ENCODE results near the gene FGF5.
"Not testable (repeated sequence)": the region's sequence is repeated elsewhere in the genome, so short reads cannot be mapped to it uniquely, and the experiment has no call there.

The FGF5 gene, protein sequence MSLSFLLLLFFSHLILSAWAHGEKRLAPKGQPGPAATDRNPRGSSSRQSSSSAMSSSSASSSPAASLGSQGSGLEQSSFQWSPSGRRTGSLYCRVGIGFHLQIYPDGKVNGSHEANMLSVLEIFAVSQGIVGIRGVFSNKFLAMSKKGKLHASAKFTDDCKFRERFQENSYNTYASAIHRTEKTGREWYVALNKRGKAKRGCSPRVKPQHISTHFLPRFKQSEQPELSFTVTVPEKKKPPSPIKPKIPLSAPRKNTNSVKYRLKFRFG

GRCh38 chr4:80266253-80266901, at the start of gene FGF5:
Gene FGF5, plus strand, starts transcription at chr4:80266664. Its CDS starts 161 bp downstream, at chr4:80266825.
- peak in 1 of 2 donors; percentile 14 for DNase-seq (ENCODE audit: extremely low read depth in 1 of 2, low read depth in 1 of 2)

- DNase-seq (ENCODE audit: extremely low read depth in 1 of 2, low read depth in 1 of 2) = no peak
Measured at GRCh38 chr4:80219301-80220025, 47.0 kb upstream of the FGF5 start.

- no peak for DNase-seq (ENCODE audit: extremely low read depth in 1 of 2, low read depth in 1 of 2)
Measured at GRCh38 chr4:80220711-80221110, 45.8 kb upstream of the FGF5 start.

- DNase-seq (ENCODE audit: extremely low read depth in 1 of 2, low read depth in 1 of 2) = no peak
Measured at GRCh38 chr4:80221161-80221560, 45.3 kb upstream of the FGF5 start.

- no peak for DNase-seq (ENCODE audit: extremely low read depth in 1 of 2, low read depth in 1 of 2)
Measured at GRCh38 chr4:80225595-80225994, 40.9 kb upstream of the FGF5 start.

DNA sequence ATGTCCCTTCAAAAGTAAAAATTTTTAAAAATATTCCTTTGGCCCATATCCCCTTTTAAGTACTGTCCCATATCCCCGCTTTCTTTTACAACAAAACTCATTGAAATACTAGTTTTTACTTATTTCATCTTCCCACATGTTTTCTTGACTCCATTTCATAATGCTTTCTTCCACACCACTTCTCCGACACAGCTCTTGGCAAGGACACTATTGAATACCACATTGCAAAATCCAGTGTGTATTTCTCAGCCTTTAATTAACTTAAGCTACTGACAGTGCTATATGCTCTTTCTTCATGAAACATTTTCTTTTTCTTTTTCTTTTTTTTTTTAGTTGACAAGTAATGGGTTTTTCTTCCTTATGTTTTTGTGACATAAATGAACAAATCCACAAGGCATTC, 40.4 kb upstream of the FGF5 start:
- DNase-seq (ENCODE audit: extremely low read depth in 1 of 2, low read depth in 1 of 2) = no peak

- no peak for DNase-seq (ENCODE audit: extremely low read depth in 1 of 2, low read depth in 1 of 2)
Measured at GRCh38 chr4:80228460-80228859, 38.0 kb upstream of the FGF5 start.

DNA sequence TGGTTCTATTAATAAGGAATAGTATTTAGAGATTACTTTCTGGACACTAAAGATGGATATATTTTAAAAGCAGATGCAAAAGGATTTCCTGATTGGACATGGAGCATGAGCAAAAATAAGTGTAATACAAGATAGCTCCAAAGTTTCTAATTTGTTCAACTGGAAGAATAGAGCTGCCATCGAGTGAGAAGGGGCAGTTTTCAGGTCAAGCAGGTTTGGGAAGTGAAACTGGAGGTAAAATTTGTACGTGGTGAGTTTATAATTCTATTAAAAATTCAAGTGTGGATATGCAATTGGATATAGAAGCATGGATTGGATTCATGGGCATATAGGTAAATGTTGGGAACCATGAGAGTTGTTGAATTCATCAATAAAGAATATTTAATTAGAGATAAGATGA, 37.3 kb upstream of the FGF5 start:
- no peak for DNase-seq (ENCODE audit: extremely low read depth in 1 of 2, low read depth in 1 of 2)

- DNase-seq (ENCODE audit: extremely low read depth in 1 of 2, low read depth in 1 of 2) = no peak
Measured at GRCh38 chr4:80229590-80229989, 36.9 kb upstream of the FGF5 start.

GRCh38 chr4:80231180-80231579, 35.3 kb upstream of the FGF5 start:
- DNase-seq (ENCODE audit: extremely low read depth in 1 of 2, low read depth in 1 of 2) = no peak

DNA sequence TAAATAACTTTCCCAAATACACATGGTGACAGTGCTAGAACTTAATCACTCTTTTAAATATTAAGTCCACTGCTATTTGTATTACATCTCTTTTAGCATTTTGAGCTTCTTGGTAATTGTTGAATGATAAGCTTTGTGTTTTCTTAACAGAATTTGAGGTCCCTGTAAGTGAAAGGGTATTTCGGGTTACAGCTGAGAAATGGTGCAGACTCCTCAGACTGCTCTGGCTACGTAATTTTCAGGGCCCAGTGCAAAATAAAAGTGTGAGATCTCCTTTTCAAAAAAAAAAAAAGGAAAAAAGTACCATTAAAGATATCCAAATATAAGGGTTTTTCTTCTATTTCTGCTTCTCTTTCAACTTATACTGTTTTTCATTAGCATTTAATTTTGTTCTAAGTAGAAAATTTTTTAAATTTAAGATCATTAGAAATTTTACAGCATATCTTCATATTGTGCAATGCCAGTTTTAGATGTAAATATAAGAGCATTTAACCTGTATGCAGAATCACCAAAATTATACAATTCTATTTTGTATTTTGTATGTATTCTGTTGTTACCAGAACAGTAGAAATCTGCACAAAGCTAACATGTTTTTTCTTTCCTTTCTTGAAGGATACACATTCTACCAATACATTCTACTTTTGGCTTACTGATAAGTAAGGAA, 33.6 kb upstream of the FGF5 start:
- no peak for DNase-seq (ENCODE audit: extremely low read depth in 1 of 2, low read depth in 1 of 2)

- DNase-seq (ENCODE audit: extremely low read depth in 1 of 2, low read depth in 1 of 2) = no peak
Measured at GRCh38 chr4:80233390-80233789, 33.1 kb upstream of the FGF5 start.

DNA sequence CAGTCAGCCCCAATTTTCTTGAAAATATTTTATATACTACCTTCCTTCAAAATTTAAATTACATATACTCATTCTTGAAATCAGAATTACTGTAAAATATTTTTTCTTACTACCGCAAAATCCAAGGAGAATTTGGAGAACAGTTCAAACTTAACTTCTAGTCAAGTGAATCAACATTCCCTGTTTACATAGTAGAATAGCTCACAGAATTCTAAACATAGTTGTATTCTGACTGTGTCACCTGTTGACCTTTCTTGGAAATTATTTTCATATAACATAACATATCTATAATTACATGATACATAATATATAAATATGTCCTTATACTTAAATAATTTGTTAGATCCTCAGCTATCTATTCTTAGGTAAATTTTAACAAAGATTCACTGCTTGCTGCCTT, 31.0 kb upstream of the FGF5 start:
- DNase-seq (ENCODE audit: extremely low read depth in 1 of 2, low read depth in 1 of 2) = no peak

GRCh38 chr4:80237992-80238391, 28.5 kb upstream of the FGF5 start:
- DNase-seq (ENCODE audit: extremely low read depth in 1 of 2, low read depth in 1 of 2) = no peak

DNA sequence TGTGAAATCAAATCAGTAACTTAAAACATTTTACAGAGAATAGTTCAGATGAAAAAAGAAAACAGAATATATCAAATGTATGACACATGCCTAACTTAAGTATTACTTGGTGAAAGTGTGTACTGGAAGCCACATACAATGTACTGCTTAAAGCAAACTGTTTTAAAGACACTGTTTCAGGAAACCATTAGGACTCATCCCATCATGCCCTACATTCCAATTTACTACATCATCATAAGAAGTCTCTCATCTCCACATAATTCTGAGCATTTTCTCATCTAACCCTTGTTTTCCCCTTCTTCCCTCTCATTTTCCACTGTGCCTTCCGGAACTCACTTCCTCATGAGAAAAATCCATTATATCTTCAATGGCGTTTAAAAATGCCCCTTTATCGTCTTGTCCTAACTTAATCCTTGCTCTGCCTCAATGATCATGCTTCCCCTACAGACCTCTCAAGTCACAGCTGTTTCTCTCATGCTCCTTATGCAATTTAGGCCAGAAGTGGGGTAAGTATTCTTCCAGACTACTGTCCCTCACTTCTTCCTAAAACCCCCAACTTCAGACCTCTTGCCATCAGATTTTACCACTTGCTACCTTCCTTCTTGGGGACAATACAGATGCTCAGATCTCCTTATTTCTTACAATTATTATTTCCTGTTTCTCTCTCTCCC, 26.8 kb upstream of the FGF5 start:
- DNase-seq (ENCODE audit: extremely low read depth in 1 of 2, low read depth in 1 of 2) = no peak

DNA sequence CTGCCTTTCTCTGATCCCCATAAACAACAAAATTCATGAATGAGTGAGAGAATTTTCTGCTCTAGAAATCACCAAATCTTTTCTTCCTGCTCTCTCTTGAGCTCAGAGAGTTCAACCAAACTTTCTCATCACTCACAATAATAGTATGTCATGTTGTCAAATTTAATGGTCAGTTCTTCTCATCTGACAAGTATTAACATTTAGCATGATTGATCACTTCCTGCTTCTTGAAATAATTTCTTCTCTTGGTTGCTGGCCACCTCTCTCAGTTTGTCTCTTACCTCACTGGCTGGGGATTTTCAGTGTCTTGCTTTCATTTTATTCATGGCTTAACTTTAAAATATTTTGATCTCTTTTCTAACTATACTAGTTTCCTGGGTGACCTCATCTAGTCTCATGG, 25.5 kb upstream of the FGF5 start:
- no peak for DNase-seq (ENCODE audit: extremely low read depth in 1 of 2, low read depth in 1 of 2)

- DNase-seq (ENCODE audit: extremely low read depth in 1 of 2, low read depth in 1 of 2) = no peak
Measured at GRCh38 chr4:80243274-80244018, 23.0 kb upstream of the FGF5 start.

GRCh38 chr4:80247484-80247883, 19.0 kb upstream of the FGF5 start:
- not testable (repeated sequence) for DNase-seq (ENCODE audit: extremely low read depth in 1 of 2, low read depth in 1 of 2)

DNA sequence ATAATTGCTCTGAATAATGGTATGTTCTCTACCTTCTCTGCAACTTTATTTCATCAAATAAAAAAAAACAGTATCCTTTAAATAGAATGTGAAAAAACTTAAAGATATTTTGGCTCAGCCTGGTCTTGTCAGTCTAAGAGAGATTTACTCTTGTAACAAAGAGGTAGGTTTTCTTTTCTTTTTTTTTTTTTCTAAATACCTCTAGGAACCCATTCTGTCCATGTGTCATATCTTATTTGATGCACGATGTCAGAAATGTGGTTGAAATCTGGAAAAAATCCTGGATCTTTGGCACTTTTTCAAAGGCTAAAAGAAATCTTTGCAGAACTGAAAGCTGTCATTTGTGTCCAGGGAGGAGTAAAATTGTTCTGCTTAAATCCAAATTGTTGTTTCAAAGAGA, 17.3 kb upstream of the FGF5 start:
- DNase-seq (ENCODE audit: extremely low read depth in 1 of 2, low read depth in 1 of 2) = no peak

GRCh38 chr4:80252427-80252826, 14.0 kb upstream of the FGF5 start:
- DNase-seq (ENCODE audit: extremely low read depth in 1 of 2, low read depth in 1 of 2) = no peak

All from stimulated activated CD8-positive, alpha-beta memory T cell treated with anti-CD3 and anti-CD28 coated beads, Interleukin-7, amount 100 ng/mL, for 48 hours (primary cell).